Right hindlimb (tissue), 1 donor: ENCODE data around the gene CASKIN1.
"Not testable (repeated sequence)": the region's sequence is repeated elsewhere in the genome, so short reads cannot be mapped to it uniquely, and the experiment has no call there.

ENCODE experiments used
- DNase-seq: peaks from one replicate; pipeline ENCODE4 v3.0.0-alpha.2; 2018

Gene CASKIN1, protein sequence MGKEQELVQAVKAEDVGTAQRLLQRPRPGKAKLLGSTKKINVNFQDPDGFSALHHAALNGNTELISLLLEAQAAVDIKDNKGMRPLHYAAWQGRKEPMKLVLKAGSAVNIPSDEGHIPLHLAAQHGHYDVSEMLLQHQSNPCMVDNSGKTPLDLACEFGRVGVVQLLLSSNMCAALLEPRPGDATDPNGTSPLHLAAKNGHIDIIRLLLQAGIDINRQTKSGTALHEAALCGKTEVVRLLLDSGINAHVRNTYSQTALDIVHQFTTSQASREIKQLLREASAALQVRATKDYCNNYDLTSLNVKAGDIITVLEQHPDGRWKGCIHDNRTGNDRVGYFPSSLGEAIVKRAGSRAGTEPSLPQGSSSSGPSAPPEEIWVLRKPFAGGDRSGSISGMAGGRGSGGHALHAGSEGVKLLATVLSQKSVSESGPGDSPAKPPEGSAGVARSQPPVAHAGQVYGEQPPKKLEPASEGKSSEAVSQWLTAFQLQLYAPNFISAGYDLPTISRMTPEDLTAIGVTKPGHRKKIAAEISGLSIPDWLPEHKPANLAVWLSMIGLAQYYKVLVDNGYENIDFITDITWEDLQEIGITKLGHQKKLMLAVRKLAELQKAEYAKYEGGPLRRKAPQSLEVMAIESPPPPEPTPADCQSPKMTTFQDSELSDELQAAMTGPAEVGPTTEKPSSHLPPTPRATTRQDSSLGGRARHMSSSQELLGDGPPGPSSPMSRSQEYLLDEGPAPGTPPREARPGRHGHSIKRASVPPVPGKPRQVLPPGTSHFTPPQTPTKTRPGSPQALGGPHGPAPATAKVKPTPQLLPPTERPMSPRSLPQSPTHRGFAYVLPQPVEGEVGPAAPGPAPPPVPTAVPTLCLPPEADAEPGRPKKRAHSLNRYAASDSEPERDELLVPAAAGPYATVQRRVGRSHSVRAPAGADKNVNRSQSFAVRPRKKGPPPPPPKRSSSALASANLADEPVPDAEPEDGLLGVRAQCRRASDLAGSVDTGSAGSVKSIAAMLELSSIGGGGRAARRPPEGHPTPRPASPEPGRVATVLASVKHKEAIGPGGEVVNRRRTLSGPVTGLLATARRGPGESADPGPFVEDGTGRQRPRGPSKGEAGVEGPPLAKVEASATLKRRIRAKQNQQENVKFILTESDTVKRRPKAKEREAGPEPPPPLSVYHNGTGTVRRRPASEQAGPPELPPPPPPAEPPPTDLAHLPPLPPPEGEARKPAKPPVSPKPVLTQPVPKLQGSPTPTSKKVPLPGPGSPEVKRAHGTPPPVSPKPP (N-terminal part only)

DNA sequence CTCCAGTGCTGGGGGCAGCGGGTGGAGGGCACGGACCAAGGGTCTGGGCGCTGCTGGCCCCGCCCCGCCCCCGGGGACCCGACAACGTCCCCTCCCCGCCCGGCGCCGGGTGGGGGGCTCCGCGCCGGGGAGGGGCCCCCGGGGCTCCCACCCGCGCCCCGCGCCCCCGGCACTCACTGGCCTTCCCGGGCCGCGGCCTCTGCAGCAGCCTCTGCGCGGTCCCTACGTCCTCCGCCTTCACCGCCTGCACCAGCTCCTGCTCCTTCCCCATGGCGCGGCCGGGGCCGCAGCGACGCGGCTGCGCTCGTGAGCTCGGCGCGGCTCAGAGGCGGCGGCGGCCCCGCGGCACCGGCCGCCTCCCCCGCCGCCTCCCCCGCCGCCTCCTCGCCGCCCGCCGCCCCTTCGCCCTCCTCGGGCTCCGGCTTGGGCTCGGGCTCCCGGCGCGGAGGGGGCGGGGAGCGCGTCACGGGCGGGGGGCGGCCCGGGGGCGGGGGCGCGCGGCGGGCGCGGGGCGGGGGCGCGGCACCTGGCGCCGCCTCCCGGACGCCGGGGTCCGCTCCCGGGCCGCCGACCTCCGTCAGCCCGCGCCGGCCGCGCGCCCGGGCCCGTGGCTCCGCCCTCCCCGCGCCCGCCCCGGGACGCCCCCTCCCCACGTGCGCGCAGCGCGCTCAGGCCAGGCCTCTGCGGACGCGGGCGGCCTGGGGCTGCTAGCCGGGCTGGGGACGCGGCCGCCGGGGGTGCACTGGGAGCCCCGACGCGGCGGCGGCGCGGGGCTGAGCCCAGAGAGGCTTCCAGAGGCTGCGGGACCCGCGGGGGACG is at the start of gene CASKIN1:
TSS of gene CASKIN1 (minus strand) at position 444 of the 819 bp plus-strand sequence. CDS start at position 271, 173 bp downstream.
- peak; percentile 46 for DNase-seq

DNA sequence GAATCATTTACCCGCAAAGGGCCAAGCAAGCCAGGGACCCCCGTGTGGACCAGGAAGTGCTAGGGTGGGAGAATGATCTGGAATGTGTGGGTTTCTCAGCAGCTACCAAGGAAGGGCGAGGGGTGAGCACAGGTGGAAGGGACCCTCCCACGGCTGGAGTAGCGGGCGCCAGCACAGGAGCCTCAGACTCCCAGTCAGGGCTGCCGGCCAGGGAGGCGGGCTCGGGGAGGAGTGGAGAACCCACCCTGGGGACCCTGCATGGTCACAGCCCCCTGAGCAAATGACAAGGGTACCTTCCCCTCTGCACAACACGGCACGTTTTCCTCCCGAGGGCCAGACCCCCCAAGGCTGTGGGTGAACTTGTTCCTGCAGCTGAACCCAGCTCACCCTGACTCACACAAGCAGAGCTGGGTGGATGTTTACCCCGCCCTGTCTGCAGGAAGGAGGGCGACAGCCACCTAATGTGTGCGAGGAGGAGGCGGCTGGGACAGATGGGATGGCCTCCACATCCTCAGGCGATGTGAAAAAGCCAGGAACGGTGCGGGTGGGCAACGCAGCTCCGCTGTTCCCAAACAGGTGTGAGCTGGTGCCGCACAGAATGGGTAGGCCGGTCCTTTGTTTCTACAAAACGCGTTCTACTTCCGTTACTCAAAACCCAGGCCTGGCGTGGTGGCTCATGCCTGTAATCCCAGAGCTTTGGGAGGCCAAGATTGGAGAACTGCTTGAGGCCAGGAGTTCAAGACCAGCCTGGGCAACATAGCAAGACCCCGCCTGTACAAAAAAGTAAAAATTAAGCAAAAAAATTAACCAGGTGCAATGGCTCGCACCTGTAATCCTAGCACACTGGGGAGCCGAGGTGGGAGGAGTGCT is 48.8 kb upstream of the CASKIN1 start:
- DNase-seq = no peak

DNA sequence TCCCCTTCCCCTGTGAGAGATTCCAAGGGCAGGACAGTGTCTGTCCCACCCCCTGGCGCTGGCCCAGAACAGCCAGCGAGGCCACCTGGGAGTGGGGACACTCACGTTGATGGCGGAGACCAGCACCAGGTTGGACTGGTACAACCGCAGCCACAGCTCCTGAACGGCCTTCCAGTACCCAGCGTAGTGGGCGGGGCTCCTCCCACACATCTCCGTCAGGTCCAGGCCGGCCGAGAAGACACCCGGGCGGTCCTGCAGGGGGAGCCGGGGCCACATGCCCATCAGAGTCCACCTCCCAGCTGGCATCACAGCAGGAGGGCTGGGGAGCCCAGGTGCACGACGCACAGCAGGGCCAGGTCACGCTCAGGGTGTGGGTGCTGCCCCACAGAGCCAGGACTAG is 47.9 kb upstream of the CASKIN1 start:
- DNase-seq = no peak

DNA sequence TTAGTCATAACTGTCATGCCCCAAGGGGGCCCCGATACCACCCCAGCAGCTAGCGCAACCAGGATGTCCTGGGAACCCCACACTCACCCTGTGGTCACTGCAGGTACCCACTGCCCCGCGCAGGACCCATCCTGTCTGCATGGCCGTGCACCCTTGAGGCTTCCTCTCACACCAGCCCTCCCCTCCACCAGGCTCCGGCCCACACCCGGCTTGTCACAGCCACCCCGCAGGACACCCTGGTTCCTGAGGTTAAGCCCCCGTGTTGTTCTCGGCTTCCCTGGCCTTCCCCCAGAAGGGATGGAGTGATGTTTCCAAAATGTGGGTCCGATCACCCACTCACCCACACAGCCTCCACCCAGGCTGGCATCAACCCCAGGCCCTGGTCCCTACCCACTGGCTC is 47.4 kb upstream of the CASKIN1 start:
- DNase-seq = no peak

DNA sequence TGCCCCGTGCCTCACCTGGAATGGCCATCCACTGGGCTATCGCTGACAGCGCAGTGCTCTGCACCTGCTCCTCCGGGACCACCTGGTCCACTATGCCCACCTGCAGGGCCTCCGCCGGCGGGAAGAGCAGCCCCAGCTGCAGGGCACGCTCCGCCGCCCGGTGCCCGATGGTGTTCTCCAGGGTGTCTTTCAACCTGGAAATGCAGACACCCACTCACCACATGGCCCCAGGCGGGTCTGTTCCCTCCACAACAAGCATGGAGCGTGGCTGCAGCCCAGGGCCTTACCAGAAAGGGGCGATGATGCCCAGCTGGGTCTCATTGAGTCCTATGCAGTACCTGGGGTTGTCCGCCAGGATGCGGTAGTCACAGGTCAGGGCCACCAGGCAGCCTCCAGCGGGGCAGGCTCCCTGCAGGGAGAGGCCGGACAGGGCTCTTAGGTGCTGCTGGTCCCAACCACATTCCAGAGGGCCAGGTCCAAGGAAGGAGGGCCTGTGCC is 46.7 kb upstream of the CASKIN1 start:
- DNase-seq = no peak

DNA sequence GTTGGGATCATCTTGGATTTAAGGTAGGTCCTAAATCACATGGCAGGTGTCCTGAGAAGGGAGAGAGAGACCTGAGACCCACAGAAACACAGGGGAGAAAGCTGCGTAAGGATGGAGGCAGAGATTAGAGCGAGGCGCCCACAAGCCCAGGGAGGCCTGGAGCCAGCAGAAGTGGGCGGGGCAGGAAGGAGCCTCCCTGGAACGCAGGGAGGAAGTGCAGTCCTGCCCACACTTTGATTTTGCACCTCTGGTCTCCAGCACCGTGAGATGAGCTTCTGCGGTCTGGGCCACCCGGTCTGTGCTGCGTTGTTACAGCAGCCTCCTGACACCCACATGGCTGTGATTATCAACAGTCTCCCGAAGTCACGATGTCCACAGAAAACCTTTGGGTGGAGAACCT is 46.2 kb upstream of the CASKIN1 start:
- DNase-seq = no peak

DNA sequence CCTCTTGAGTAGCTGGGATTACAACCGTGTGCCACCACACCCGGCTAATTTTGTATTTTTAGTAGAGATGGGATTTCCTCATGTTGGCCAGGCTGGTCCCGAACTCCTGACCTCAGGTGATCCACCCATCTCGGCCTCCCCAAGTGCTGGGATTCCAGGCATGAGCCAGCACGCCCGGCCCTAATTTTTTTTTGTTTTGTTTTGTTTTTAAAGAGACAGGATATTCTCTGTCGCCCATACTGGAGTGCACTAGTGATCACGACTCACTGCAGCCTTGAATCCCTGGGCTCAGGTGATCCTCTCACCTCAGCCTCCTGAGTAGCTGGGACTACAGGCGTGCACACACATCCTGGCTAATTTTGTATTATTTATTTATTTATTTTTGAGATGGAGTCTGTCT is 43.9 kb upstream of the CASKIN1 start:
- DNase-seq = not testable (repeated sequence)

DNA sequence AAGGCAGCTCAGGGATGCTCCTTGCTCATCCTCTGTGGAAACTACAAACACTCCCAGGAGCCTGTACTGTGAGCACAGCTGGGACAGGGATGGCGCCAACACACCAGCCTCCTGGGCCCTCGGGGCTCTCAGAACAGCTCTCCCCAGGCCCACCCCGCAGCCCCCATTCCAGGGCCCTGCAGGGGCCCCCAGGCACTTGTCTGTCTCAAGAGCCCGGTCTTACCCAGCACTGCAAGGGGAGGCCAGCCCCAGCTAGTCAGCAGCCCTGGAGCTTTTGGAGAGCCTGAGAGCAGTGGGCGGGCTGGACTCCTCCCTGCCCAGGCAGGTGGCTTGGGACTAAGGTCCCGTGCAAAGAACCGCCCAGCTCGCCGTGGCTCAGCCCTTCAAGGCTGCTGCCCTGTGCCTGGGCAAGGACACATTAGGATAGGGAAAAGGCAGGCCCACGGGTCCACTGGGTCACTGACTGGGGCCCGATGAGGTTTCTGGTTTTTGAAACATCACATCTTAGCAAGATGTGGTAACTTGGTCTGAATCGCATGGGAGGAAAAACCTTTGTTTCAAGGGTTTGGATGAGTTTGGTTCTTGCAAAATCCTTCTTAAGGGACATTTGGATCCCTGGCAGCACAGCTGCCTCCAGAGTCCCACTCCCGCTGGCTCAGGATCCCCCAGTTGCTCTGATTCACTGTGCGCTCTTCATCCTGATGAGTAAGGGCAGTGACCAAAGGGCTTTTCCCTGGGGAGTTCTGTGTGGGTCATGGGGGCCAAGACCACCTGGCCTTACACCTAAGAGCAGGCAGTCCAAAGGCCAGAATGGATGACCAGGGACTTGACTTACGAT is 42.7 kb upstream of the CASKIN1 start:
- DNase-seq = no peak

DNA sequence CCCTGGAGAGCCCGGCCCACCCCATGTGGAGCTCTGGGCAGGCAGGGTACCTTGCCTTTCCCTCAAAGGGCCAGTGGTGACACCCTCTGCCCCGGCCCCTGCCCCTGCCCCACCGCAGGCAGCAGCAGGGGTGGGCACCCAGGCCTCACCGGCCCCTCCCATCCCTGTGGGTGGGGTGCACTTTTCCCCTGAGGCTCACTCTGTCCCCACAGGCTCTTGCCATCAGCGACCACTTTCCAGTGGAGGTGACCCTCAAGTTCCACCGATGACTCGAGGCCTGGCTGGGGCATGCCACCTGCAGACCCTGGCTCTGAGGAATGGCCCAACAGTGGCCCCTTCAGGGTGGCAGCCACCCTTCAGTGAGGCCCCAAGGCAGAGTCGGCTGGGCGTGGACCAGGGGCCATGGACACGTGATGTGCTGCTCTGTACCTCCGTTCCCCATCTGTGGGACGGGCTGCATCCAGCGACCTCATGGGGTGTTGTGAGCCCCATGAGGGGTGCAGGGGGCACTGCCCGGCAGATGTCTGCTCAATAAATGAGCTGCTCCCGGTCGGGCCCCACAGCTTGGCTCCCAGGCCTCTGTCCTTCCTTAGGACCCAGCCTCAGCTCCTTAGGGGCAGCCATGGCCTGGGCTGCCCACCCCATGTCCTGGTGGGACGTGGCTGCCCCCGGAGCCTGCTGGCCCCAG is 41.9 kb upstream of the CASKIN1 start:
- no peak for DNase-seq

DNA sequence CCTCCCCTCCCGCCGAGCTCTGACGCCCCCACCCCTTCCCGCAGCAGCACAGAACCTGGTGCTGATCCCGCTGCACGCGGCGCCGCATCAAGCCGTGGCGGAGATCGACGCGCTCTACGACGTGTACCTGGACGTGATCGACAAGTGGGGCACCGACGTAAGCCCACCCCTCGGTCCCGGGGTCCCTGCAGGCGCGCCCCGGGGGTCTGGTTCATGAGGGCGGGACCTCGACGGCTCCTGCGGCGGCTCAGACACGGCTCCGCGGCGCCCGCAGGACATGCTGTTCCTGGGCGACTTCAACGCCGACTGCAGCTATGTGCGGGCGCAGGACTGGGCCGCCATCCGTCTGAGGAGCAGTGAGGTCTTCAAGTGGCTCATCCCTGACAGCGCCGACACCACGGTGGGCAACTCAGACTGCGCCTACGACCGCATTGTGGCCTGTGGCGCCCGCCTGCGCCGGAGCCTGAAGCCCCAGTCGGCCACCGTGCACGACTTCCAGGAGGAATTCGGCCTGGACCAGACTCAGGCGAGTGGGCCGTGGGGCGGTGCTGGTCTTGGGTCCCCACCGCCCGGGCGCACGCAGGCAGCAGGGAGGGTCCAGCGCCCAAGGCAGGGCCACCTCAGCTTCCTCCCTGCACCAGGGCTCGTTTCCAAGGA is 41.2 kb upstream of the CASKIN1 start:
- no peak for DNase-seq

DNA sequence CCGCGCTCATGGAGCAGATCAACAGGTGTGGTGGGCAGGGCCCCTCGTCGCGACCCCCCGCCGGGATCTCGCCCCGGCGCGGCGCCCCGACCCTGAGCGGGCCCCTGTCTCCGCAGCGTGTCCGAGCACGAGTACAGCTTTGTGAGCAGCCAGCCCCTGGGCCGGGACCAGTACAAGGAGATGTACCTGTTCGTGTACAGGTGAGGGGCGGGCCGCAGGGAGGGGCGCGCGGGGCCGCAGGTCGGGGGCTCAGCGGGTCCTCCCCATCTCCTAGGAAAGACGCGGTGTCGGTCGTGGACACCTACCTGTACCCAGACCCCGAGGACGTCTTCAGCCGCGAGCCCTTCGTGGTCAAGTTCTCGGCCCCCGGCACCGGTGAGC is 40.7 kb upstream of the CASKIN1 start:
- no peak for DNase-seq

DNA sequence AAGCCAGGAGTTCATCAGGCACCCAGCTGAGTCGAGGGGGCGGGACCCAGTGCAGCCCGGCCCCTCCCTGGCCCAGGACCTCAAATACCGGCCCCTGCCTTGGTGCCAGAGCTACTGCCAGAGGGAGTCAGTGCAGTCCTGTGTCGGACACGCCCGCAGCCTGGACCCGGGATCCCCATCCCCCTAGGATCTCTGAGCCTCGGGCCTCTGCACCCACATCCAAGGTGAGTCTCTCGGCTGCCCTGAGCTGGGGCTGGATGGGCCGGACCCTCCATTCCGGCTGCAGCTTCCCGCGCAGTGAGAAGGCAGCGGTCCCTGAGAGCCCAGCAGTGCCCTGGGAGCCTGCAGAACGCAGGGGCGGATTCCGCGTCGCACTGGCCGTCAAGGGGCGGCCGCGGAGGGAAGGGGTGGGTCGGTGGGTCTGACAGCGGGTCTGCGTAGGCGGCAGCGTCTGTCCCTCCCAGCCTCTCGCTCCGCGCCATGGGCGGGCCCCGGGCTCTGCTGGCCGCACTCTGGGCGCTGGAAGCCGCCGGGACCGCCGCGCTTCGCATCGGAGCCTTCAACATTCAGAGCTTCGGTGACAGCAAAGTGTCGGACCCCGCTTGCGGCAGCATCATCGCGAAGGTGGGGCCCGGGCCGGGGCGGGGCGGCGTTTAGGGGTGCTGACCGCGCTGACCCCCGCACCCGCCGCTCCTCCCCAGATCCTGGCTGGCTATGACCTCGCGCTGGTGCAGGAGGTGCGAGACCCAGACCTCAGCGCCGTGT is 40.1 kb upstream of the CASKIN1 start, which contains the start of gene DNASE1L2:
TSS of gene DNASE1L2 (plus strand) at position 108 of the 765 bp plus-strand sequence. CDS start at position 481, 373 bp downstream.
- DNase-seq = peak; percentile 70

DNA sequence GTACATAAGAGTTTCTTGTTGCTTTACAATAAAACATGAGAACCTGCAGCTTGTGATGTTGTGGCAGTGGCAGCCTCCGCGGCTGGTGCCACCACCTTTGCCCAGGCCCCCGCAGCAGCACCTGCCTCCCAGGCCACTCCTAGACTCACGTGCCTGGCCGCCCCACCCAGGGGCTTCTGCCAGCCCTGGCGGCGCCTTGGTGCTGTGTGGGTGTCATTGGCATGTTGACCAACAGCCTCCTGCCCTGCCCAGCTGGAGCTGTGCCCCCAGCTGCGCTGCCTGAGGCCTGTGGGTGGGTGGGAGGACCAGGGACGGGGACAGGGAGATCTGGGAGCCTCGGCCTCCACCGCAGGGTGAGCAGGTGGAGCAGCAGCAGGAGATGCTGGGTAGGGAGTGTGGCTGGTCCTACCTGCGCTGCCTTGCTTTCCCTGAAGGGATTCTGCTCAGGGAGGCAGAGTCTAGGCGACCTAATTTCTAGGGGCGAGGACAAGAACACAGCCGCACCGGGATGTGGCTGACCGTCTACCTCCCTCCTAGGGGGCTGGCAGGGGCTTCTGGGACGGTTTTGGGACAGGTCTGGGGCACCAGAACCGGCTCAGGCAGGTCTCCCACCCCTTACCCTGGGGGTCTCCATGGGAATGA is 39.4 kb upstream of the CASKIN1 start:
- no peak for DNase-seq

DNA sequence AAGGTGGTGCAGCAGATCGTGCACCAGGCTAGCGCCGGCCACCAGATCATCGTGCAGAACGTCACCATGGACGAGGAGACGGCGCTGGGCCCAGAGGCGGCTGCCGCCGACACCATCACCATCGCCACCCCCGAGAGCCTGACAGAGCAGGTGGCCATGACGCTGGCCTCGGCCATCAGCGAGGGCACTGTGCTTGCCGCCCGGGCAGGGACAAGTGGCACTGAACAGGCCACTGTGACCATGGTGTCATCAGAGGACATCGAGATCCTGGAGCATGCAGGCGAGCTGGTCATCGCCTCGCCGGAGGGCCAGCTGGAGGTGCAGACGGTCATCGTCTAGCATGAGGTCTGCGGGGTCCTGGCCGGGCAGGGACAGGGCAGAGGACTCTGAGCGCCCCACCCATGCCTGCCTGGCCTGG is 38.8 kb upstream of the CASKIN1 start:
- no peak for DNase-seq

DNA sequence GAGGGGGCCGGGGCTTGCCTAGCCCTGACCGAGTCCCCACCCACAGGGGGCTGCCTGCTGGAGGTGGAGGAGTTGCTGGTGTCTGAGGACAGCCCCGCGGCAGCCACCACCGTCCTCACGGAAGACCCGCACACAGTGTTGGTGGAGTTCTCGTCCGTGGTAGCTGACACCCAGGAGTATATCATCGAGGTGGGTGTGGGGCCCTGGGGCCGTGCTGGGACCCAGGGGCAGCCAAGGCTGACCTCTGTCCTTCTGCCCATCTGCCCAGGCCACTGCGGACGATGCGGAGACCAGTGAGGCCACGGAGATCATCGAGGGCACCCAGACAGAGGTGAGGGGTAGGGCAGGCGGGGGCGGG is 38.4 kb upstream of the CASKIN1 start:
- DNase-seq = no peak

DNA sequence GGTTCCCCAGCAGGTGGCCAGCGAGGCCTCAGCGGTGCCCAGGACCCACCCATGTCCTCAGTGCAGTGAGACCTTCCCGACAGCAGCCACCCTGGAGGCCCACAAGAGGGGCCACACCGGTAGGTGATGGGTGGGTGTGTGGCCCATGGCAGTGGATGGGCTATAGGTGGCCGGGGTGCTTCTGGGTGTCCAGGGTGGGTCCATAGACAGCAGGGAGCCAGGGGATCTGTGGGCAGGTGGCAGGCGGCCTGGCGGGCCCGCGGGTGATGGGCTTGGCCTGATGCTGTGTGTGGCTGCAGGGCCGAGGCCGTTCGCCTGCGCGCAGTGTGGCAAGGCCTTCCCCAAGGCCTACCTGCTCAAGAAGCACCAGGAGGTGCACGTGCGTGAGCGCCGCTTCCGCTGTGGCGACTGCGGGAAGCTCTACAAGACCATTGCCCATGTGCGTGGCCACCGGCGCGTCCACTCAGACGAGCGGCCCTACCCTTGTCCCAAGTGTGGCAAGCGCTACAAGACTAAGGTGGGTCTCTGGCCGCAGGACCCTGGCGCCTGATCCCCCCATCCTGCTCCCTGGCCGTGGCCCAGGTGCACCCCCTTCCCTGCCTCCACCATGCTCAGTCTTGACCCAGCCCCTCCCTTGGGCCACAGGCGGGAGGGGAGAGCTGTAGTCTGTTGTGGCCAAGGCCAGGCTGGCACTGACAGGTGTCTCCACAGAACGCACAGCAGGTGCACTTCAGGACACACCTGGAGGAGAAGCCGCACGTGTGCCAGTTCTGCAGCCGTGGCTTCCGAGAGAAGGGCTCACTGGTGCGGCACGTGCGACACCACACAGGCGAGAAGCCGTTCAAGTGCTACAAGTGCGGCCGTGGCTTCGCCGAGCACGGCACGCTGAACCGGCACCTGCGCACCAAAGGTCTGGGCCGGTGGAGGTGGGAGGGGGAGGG is 37.7 kb upstream of the CASKIN1 start:
- DNase-seq = no peak
